Spleen (tissue), 7 donors: ENCODE measurements around the gene MCC.

Experiments used
- POLR2AphosphoS5 ChIP-seq, 3 donors: sonication (generic); formaldehyde crosslinking; IDR thresholded peaks; one replicate each; pipeline ENCODE4 v1.5.1; 2017; ENCODE audit warnings: antibody characterized with exemption in 3 of 3
- TF ChIP-seq, protein P1 (sequence below), 11 experiments: fragments of 200-600 bp in 7 of 11; fragments of 450-650 bp in 4 of 11; sonication (generic) in 4 of 11; IDR thresholded peaks in 8 of 11; conservative IDR thresholded peaks in 3 of 11; 1 replicate in 7 of 11; 2 replicates in 4 of 11; pipeline versions ENCODE4 v1.4.0 to v1.8.0; 2016 to 2021; ENCODE audit warnings: antibody characterized with exemption in 11 of 11, inconsistent platforms in 4 of 11, mild to moderate bottlenecking in 1 of 11
- donor health status: DM: no; HTN: no; CAD: no; lungs with moderate emphysema.
- donor health status: DM: no; HTN: no; CAD: no.
- donor health status: DM: no; HTN: no; CAD: no.

DNA sequence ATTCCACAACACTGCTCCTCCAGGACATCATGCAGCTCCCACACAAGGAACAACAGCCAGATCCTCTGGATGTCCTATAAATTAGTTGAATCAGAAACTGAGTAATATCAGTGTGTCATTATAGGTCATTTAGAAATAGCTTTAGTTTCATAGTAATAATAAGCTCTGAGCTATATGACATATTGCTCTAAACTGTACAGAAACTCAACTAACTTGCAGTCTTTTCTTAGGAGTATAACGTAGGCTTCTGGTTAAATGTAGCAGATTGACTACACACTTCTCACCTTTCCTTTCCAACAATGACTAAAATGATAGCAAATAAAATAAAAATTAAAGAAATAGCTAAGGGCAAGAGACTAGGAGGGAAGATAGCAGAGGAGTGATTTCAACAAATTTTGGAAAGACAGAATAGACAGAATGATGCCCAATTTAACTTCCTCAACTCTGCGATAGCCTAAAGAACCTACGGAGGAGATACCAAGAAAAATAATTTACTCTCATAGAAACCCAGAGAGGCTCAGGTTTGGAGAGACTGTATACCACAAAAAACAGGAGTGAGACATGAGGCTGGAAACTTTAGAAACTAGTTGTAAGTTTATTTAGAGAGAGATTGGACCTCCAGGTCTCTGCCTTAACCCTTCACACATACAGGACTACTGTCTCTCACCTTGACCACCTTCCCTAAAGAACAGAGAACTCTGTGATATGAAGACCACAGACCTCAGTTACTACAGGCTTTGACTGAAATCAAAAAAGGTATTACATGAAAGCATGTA is 247.1 kb downstream of the MCC start:
- TF ChIP-seq, protein P1, sequence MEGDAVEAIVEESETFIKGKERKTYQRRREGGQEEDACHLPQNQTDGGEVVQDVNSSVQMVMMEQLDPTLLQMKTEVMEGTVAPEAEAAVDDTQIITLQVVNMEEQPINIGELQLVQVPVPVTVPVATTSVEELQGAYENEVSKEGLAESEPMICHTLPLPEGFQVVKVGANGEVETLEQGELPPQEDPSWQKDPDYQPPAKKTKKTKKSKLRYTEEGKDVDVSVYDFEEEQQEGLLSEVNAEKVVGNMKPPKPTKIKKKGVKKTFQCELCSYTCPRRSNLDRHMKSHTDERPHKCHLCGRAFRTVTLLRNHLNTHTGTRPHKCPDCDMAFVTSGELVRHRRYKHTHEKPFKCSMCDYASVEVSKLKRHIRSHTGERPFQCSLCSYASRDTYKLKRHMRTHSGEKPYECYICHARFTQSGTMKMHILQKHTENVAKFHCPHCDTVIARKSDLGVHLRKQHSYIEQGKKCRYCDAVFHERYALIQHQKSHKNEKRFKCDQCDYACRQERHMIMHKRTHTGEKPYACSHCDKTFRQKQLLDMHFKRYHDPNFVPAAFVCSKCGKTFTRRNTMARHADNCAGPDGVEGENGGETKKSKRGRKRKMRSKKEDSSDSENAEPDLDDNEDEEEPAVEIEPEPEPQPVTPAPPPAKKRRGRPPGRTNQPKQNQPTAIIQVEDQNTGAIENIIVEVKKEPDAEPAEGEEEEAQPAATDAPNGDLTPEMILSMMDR (IDR thresholded peaks at IDR 0.05 in 8 of 11, conservative IDR thresholded peaks at IDR 0.05 in 3 of 11), result no peak
- TF ChIP-seq POLR2AphosphoS5 (IDR thresholded peaks at IDR 0.05), result no peak
